ENCODE measurements around the gene BRPF1.
A peak's percentile ranks its signal among the peaks of the same experiment; 100 is the strongest.

The BRPF1 gene, protein sequence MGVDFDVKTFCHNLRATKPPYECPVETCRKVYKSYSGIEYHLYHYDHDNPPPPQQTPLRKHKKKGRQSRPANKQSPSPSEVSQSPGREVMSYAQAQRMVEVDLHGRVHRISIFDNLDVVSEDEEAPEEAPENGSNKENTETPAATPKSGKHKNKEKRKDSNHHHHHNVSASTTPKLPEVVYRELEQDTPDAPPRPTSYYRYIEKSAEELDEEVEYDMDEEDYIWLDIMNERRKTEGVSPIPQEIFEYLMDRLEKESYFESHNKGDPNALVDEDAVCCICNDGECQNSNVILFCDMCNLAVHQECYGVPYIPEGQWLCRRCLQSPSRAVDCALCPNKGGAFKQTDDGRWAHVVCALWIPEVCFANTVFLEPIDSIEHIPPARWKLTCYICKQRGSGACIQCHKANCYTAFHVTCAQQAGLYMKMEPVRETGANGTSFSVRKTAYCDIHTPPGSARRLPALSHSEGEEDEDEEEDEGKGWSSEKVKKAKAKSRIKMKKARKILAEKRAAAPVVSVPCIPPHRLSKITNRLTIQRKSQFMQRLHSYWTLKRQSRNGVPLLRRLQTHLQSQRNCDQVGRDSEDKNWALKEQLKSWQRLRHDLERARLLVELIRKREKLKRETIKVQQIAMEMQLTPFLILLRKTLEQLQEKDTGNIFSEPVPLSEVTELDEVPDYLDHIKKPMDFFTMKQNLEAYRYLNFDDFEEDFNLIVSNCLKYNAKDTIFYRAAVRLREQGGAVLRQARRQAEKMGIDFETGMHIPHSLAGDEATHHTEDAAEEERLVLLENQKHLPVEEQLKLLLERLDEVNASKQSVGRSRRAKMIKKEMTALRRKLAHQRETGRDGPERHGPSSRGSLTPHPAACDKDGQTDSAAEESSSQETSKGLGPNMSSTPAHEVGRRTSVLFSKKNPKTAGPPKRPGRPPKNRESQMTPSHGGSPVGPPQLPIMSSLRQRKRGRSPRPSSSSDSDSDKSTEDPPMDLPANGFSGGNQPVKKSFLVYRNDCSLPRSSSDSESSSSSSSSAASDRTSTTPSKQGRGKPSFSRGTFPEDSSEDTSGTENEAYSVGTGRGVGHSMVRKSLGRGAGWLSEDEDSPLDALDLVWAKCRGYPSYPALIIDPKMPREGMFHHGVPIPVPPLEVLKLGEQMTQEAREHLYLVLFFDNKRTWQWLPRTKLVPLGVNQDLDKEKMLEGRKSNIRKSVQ (N-terminal part only)

GRCh38 chr3:9731206-9732079 is at the start of gene BRPF1:
Gene BRPF1, plus strand, starts transcription at chr3:9731735. Its CDS starts 2,406 bp downstream, at chr3:9734141.
- DNase-seq, result peak; percentile 100

DNA sequence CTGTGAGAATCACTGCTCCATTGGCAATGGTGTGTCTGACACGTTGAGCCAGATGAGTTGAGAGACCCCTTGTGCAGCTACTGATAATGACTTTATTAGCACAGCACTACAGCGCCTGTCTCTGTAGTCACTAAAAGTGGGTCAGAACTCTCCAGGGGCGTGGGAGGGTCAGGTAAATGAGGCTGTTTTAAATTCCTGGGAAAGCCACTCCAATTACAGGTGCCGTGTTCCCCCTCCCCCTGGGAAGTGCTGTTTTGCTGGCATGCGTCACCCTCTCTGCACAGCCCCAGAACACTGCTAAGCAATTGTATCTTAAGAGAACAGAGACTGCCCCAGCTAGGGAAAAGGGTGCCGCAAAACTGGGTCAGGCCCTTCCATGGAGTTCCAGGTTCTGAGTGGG is 49.4 kb upstream of the BRPF1 start:
- no peak for DNase-seq

DNA sequence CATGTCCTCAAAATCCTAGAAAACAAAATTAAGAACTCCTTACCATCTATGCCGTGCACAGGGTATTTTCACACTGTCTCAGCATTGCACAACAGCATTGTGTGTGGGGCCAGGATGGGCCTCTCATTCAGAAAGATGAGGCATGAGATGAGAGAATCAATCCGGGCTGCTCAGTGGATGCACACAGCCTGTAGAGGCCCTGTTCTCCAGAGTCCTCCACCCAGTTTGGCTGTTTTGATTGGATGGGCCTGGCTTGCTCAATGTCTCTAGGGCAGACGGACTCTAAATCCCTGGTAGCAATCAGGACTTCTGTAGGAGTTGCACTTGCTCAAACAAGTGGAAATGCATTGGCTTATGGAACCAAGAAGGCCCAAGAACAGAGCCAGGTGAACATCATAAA is 48.1 kb upstream of the BRPF1 start:
- DNase-seq, result no peak

DNA sequence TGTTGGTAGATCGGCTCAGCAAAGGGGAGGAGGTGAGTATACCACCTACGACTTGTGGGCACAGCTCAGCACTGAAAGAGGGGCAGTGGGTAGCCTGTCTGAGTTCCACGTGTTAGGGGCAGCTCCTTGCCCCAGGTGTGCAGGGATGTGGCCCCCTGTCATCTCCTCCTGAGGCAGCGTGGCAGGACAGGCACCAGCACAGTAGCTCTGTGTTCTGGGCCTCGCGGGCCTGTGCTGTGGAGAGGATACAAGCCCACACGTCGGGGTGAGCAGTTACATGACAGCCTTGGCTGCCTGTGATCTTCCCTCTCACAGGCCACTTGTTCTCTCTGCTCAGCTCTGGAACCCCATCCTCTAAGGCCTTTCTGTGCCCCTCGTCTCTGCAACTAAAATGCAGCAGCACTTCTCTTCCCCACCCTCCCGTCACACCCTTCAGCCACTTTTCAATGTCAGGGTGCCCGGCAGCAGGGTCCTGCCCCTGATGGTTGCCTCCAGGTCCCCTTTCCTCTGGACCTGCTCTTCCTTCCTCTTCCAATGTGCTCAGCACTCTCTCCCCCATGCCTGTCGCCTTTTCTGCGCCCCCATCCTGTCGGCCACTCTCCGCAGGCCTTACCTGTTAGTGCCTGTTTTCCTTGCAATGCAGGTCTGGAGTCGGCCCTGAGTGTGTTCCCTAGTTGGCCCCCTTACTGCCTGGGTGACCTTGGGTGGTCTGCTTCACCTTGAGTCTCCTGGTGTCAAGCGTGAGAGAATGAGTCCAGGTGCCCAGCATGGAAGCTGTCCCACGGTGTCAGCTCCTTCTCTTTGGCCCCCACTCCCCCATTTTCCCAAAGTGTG is 46.1 kb upstream of the BRPF1 start:
- no peak for DNase-seq

- no peak for DNase-seq
Measured at GRCh38 chr3:9686050-9686550, 45.4 kb upstream of the BRPF1 start.

DNA sequence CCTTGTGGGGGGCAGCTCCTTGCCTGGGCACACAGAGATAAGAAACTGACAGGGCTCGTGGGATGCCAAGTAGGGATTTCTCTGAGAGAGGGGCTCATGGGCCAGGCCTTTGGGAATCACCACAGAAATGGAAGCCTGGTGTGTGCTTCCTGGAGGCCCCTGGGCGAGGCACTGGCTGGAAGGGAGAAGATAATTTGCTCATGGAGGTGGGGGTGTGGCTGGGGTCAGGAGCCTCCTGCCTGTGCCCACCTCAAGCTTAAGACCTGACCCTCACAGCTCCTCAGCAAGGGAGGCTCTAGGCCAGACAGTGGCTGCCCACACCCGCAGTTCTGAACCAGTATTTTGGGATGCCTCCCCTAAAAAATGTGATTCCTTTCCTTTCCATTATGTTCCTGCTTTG is 44.8 kb upstream of the BRPF1 start:
- DNase-seq, result no peak

DNA sequence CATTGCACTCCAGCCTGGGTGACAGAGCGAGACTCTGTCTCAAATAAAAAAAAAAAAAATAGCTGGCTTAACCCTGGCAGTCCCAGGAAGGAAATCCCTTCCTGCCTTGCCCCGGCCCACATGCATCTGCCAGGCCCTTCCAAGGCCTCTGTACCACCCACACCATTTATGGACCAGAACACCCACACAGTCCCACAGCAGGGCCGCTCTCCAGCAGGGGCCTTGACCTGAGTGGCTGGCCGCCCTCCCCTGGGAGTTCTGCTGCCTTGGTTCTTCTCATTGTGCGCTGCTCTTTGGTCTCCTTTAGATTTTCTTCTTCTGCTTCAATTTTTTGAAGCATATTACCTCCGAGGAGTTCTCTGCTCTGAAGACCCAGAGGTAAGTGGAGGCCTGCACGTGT is 44.0 kb upstream of the BRPF1 start:
- no peak for DNase-seq

- DNase-seq, result no peak
Measured at GRCh38 chr3:9688961-9689360, 42.6 kb upstream of the BRPF1 start.

DNA sequence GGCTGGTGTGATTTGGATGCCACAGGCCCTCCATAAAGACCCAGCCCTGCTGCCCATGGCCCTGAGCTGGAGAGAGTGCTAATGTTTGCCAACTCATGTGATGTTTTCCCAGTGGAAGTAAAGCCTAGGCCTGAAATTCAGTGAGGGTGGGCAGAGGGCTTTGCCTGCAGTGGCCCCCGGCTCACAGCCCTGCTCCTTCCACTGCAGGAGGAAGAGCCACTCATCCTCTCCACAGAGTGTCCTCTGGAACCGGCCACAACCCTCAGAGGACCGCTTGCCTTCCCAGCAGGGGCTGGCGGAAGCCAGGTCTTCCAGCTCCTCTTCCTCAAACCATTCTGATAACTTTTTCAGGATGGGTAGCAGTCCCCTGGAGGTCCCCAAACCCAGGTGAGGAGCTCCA is 41.8 kb upstream of the BRPF1 start:
- DNase-seq, result no peak

GRCh38 chr3:9690451-9691450 is 40.8 kb upstream of the BRPF1 start:
- DNase-seq, result no peak

- DNase-seq, result no peak
Measured at GRCh38 chr3:9691636-9692035, 39.9 kb upstream of the BRPF1 start.

DNA sequence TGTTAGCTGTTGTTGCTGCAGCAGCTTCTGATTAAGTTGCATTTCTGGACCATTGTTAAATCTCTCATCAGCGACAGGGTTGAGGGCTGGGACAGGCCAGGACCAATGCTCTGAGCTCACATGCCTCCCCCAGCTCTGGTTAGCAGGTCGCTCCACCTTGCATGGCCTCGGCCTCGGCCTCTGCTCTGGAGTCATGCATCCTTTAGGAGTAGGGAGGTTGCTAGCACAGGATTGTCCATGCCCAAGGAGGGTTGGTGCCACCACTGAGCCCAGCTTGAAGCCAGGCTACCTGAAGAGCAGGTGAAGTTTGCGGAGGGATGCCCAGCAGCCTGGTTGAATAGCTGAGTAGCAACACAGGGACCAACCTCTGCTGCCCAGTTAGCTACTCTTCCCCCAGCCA is 39.1 kb upstream of the BRPF1 start:
- DNase-seq, result no peak

- no peak for DNase-seq
Measured at GRCh38 chr3:9695345-9695744, 36.2 kb upstream of the BRPF1 start.

GRCh38 chr3:9695746-9696145 is 35.8 kb upstream of the BRPF1 start:
- DNase-seq, result no peak

DNA sequence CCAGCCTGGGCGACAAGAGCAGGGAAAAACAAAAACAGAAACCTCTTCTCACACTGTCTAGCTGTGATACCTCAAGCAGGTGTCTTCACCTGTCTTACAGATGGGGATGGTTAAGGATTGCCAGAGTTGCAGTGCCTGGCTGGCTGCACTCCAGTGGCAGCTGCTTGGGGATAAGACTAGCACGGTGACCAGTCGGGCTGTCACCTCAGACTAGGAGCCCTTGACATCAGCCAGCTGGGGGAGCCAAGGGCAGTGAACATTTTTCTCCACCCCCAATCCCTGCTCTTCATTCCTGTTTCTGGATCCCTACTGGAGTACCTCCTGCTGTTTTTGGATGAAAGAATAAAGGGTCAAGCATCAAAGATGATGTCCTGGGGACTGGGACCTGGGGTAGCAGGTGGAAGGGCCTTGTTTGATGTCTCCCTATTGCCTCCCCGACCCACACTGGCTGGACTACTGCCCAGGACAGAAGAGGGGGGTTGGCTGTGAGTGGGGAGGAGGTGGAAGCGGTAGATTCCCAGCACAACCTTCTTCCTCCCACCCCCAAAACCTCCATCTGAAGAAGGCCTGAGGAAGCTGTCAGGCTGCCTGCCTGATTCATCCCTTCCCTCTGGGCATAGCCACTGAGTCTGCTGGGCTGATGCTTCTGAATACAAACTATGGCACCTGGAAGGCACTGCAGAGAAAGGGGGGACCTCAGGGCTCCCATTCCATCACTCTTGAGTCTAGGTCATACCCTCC is 34.9 kb upstream of the BRPF1 start:
- no peak for DNase-seq

DNA sequence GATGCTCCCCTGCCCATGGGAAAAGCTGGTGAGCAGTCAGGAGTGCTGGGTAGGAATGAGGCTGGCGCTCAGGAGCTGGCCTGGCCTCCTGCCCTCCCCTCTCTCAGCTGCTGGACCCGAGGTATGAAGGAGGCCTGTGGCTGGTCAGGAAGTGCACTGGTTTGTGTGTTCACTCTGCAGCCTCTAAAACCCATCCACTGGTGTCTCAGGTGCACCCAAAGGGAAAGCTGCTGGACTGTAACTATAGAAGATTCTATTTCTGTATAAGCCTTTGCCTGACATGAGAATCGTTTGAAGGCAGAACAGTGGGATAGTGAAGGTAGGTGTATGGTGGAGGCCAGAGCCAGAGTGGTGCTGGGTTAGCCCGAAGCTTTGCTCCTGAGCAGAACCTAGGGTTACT is 33.6 kb upstream of the BRPF1 start:
- DNase-seq, result no peak

DNA sequence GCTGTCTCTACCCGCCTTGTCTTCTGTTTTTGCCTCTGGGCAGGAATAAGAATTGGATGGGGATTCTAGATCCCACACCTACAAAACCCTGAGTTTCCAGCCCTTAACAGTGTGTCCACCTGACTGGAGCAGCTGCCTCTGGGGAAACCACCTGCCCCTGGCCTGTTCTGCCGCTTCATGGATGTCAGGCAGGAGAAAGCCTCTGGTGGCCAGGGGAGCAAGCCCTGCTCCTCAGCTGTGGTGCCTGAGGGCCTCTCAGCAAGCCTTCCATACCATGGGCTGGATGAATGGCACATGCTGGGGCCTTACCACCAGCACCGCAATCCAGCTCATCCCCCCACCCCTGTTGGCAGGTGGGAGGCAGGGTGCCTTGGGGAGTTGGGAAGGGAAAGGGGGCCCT is 33.2 kb upstream of the BRPF1 start:
- no peak for DNase-seq

DNA sequence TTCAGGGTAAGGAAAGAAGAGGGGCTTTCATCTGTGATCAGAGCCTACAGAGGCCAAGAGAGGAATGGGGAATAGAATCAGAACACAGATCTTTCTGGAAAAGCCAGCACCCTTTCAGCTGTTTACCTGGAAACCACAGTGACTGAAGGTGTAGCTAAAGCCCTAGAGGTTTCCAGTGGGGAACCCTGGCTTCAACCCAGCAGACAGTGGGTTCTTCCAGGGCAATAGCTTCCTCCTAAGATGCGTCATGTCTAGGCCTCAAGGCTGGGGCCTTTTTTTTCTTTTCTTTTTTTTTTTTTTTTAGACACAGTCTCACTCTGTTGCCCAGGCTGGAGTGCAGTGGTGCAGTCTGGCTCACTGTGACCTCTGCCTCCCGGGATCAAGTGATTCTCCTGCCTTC is 31.0 kb upstream of the BRPF1 start:
- no peak for DNase-seq

DNA sequence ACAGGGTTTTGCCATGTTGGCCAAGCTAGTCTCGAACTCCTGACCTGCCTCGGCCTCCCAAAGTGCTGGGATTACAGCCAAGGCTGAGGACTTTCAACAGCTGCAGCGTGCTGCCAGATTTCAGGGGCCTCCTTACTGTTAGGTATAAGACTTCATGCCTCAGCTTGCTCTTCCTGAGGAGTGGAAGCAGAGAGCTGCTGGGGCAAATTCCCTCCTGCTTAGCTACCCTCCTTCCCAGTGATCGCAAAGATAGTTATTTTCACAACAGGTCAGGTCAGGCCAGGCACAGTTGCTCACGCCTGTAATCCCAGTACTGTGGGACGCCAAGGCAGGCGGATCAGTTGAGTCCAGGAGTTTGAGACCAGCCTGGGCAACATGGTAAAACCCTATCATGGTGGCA is 30.5 kb upstream of the BRPF1 start:
- DNase-seq, result no peak
